GM19351 (cell line): ENCODE data around the gene DCST2.
A peak's percentile ranks its signal among the peaks of the same experiment; 100 is the strongest.
"Not testable (repeated sequence)": the region's sequence is repeated elsewhere in the genome, so short reads cannot be mapped to it uniquely, and the experiment has no call there.

Experiments
- ATAC-seq: cut with Tn5 transposase; IDR thresholded peaks from one replicate; pipeline ENCODE4 v1.9.1; 2021; ENCODE audit warnings: mild to moderate bottlenecking, moderate library complexity; ENCODE audit not compliant: unreplicated experiment

Gene DCST2

DNA sequence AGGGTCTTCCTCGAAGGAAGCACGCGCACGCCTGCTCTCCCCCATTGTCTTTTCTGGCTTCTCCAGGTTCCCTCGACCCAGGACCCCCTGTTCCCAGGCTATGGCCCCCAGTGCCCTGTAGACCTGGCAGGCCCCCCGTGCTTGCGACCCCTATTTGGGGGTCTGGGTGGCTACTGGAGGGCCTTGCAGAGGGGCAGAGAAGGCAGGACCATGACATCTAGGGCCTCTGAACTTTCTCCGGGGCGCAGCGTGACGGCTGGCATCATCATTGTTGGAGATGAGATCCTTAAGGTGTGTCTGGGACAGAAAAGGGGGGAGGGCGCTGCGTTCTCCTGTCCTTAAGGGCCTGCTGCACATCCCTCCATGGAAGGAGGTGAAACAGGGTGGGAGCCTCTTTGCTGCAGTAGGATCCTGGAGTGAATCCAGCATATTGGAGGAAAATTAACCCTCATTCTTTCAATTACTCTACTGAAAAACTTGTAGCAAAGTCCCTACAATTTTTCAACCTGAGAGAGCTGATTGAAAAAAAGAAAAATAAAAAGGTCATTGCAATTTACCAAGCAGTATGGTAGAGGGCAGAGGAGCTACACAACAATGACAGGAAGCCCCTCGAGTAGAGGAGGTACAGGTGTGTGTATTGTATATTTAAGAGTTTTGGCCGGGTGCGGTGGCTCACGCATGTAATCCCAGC lies 49.7 kb downstream of the DCST2 start:
- no peak for ATAC-seq

DNA sequence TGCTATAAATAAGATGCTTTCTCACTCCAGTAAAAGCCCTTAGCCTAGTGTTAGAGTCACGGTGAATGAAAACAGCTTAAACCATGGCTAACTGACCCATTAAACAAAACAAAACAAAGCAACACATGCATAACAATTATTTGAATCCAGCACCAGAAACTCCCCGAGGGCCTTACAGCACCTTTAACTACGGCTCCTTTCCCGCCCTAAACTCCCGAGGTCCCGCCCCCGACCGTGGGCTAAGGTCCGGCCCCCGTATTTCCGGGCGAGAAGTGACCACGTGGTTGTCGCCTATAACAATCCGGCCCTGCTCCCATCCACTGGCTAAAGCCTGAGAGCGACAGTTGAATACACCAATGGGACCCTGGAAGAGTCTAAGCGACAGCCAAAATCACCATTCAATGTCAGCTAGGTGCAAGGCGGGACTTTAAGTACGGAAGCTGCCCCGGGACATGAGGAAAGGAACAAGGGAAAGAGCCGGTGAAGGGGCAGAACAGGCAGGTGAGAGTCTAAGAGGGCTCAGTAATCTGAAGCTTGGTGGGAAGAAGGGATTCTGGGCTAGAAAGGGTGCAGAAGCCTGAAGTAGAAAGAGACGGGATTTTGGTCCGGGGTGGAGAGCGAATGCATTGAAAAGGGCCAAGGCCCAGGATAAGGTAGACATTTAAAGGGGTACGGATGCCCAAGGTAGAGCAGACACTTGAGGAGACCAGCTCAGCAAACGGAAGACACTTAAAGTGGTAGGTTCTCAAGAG lies 50.5 kb downstream of the DCST2 start, which contains the start of gene FLAD1:
FLAD1 (plus strand) TSS at position 448 of the 752 bp plus-strand sequence. CDS start 351 bp downstream, outside the sequence.
- peak; percentile 99 for ATAC-seq

GRCh38 chr1:154982341-154982740 lies 51.2 kb downstream of the DCST2 start:
- no peak for ATAC-seq

- ATAC-seq: no peak
Measured at GRCh38 chr1:154978360-154978759, 55.2 kb downstream of the DCST2 start.

- ATAC-seq: not testable (repeated sequence)
Measured at GRCh38 chr1:154977762-154978161, 55.8 kb downstream of the DCST2 start.

- no peak for ATAC-seq
Measured at GRCh38 chr1:154975409-154976059, 58.0 kb downstream of the DCST2 start.

GRCh38 chr1:154974808-154975408 lies 58.7 kb downstream of the DCST2 start:
- peak; percentile 47 for ATAC-seq

DNA sequence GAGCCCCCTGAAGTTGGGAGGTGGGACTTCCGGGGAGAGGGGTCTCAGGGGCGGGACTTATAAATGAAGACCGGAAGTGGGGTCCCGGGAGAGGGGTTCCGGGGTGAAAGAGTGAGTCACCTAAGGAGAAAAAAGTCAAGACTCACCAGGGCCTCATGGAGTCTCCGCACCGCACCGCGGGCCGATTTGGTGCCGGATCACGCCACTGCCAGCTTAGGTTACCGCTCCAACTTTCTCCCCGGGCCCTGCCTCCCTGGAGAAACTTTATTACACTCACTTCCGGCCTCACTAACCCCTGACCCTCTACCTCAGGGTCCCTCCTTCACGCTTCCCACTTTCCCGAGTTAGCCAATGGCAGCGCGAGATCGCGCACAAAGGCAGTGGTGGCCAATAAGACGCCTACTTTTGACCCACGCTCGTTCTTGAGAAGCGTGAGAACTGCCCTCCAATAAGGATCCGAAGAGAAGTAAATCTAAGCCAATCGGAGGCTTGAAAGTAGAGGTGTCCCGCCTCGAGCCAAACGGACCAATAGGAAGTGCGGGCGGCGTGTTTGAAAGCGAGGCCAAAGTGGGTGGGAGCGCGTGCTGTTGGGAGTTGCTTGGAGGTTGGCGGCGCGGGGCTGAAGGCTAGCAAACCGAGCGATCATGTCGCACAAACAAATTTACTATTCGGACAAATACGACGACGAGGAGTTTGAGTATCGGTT lies 59.3 kb downstream of the DCST2 start, which contains the start of gene CKS1B:
CKS1B (plus strand) TSS at position 580 of the 706 bp plus-strand sequence; CDS start at position 645, 65 bp downstream.
- peak; percentile 70 for ATAC-seq

GRCh38 chr1:154973344-154974101 lies 60.1 kb downstream of the DCST2 start:
- no peak for ATAC-seq

- ATAC-seq: no peak
Measured at GRCh38 chr1:154972517-154973343, 60.9 kb downstream of the DCST2 start.

DNA sequence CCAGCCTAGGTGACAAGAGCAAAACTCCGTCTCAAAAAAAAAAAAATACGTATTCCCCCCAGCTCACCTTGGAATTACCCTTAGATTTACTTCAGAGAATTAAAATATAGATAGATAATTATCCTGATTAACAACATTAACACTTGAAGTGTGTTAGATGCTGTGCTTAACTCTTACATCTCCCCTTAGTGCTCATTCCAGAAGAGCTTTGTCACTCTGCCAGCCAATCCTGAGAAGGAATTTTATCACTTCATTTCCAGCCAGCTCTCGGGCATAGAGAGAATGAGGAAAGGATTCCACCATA lies 61.4 kb downstream of the DCST2 start:
- no peak for ATAC-seq

DNA sequence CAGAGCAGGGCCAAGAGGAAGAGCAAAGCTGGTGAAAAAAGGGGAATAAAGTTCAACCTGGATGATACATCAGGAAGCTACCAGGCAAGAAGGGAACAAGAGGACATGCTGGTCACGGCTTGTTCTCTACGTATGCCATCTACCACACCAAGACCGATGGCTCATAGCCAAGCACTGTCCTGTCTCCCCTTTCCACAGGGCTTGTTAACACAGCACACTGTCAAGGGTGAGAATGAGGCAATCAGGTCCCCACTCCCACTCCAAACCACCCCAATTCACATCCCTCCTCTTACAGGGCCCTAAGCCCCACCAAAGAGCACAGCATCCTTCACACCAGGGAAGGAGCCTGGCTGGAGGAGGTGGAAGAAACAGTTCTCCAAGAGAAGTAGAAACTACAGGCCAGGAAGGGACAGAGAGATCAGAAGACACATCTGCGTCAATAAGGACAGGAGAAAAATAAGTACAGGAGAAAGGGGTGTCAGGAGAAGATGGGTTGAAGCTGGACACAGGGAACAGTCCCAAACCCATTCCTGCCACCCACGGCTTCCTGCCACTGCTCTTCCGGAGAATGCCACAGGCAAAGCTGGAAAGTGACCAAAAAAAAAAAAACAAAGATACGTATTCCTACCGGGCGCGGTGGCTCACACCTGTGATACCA lies 62.1 kb downstream of the DCST2 start:
- no peak for ATAC-seq

GRCh38 chr1:154970631-154971340 lies 62.8 kb downstream of the DCST2 start, which contains the start of gene SHC1:
TSS of gene SHC1 (minus strand) at chr1:154970747. CDS start at chr1:154970526, 221 bp downstream.
- ATAC-seq: no peak

DNA sequence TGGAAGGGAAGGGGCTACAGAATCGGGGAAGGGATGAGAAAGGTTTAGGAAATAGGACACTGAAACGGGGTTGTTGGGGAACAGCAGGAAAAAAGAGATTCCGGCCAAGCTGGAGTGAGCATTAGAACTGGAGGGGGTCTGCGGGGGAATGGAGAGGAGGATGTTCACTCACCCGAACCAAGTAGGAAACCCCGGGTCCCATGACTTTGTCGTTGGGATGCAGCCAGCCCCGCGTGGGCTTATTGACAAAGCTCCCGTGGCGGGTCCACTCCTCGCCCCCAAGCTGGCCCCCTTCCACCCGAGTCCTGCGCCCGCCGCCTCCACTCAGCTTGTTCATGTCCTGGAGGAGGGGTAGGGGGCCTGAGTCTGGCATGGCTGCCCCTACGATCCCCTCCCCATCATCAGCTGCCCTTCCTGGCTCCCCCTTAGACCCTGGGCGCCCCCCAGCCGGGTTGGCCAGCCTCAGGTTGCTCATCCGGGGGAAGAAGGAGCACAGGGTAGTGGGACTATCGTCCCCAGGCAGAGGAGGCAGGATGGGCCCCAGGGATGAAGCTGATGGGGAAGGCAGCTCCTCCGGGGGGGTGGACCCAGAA lies 63.6 kb downstream of the DCST2 start:
- no peak for ATAC-seq

- ATAC-seq: no peak
Measured at GRCh38 chr1:154969246-154969645, 64.3 kb downstream of the DCST2 start.

DNA sequence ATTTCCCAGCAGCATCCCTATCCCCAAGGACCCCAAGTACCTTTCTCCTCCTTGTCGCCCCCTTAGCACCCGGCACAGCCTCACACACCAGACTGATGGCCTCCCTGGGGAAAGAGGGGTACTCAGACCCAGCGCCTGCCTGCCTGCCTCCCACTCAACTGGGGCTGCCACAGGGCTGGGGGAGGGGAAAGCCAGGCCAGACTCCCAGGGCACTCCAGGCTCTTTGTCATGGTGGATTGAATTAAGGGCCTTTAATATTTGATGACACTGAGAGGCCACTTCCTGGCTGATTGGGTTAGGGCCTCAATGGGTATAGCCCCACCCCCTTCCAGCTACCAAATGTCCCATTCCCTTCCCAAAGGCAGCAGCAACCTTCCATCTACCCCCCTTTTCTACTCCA lies 64.8 kb downstream of the DCST2 start:
- no peak for ATAC-seq
